HFF-Myc (cell line): ENCODE data around the gene ITPK1.

Experiments
- DNase-seq: peaks from one replicate; pipeline ENCODE4 v3.0.0-alpha.2; 2011; ENCODE audit warnings: low read depth; ENCODE audit errors: extremely low read depth
- H3K4me3 ChIP-seq: replicated peaks from 2 replicates; pipeline ENCODE4 v1.5.1; 2011; ENCODE audit warnings: low read depth, mild to moderate bottlenecking, control low read depth, low read length
- CTCF ChIP-seq: IDR thresholded peaks from 2 replicates; pipeline ENCODE4 v1.5.1; 2012; ENCODE audit warnings: mild to moderate bottlenecking, low read depth, low read length, control low read depth; ENCODE audit errors: missing control alignments

ITPK1 gene

DNA sequence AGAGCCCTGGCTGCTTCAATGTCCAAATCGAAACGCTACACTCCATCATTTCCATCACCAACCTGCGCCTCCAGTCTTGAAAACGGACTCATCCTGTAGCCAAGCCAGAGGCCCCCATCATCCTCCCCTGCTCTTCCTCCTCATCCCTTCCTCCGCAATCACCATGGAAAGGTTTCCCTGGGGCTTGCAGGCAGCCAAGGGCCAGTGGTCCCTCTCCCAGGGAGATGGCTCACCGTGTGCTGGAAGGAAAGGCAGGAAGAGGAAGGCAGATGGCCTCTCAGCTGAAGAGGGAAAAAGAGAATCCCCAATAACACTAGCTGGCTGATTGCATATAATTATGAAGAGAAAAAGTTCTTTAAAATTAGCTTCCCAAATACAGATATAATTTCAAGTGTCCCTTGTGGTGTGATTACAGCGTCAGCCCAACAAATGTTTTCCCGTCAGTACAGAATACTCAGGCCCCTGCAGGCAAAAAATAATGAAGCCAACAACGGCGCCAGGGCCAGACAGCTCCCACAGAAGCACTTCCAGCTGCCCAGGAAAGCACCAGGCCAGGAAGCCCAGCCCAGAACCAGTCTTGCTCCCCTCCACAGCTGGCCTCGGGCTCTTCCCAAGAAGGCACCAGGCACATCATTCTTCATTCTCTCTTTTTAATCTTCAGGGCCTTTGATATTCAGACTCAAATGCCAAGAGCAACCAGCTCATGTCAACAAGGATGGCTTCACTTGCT lies 24.7 kb downstream of the ITPK1 start:
- no peak for DNase-seq
- no peak overlapping the region for H3K4me3 ChIP-seq
- no peak for TF ChIP-seq CTCF

DNA sequence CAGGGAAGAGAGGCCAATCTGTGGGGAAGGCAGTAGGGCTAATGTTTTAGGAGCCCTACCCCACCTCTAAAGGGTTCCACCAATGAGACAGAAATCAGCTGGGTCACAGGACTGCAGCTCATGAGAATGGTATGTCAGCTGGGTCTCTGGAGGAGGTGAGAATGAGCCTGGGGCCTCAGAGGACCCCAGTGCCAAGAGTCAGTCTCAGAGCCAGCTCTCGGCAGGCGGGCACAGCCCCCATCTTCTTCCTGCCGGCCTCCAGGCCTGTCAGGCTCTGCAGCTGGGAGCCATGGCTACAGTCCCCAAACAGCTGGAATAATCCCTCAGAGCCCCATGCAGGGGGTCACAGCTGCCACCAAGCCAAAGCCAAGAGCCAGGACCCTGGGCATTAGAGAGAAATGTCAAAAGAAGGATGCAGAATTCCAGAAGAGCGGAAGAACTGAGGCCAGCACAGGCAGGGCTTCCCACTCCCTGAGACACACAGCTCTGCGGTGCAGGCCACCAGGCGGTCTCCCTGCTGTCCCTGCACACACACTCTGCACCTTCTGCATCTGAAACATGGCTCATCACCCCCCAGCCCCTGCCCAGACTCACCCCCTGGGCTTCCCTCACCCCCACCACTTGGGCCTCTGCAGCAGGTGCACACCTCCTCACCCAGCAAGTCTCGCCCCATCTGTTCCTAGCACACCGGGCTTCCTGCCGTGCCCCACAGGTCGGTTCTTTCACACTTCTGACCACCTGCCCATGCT lies 26.0 kb downstream of the ITPK1 start:
- H3K4me3 ChIP-seq = no peak overlapping the region
- no peak for DNase-seq
- TF ChIP-seq CTCF = no peak

- DNase-seq = no peak
- TF ChIP-seq CTCF = no peak
- H3K4me3 ChIP-seq = no peak overlapping the region
Observed at GRCh38 chr14:93086441-93087055, 29.2 kb downstream of the ITPK1 start.

GRCh38 chr14:93085911-93086310 lies 29.8 kb downstream of the ITPK1 start:
- DNase-seq = no peak
- TF ChIP-seq CTCF = no peak
- H3K4me3 ChIP-seq = no peak overlapping the region

GRCh38 chr14:93084866-93085857 lies 30.6 kb downstream of the ITPK1 start:
- TF ChIP-seq CTCF = no peak
- H3K4me3 ChIP-seq = no peak overlapping the region
- no peak for DNase-seq

DNA sequence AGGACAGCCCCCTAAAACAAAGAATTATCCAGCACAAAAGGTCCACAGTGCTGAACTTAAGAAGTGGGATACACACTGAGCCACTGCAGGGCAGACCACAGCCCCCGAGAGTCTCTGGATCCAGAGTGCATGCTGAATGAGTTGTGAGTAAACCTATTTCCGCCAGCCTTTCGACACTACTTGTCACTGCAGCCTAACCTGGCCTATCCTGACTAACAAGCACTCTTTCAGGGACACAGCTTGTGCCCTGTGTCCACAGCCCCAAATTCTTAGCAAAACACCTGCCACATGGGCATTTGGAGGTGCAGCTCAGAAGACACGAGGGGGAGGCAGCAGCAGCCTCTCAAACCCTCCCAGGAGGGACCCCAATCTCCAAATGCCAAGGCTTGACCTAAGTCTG lies 31.3 kb downstream of the ITPK1 start:
- no peak for DNase-seq
- no peak for TF ChIP-seq CTCF
- no peak overlapping the region for H3K4me3 ChIP-seq
